Vagina (tissue), 2 donors: Measurements from ENCODE around the gene ZMIZ1.

Experiments
- POLR2A ChIP-seq, 2 donors: fragments of 450-650 bp; IDR thresholded peaks; one replicate each; pipeline ENCODE4 v1.6.1; 2017; ENCODE audit warnings: antibody characterized with exemption in 2 of 2, mild to moderate bottlenecking in 2 of 2, moderate library complexity in 2 of 2
- TF ChIP-seq, protein P1 (sequence below), 3 experiments: fragments of 450-650 bp in 2 of 3; fragments of 200-600 bp in 1 of 3; sonication (generic) in 1 of 3; IDR thresholded peaks; one replicate each; pipeline ENCODE4 v1.5.1; 2017 to 2019; ENCODE audit warnings: antibody characterized with exemption in 3 of 3, mild to moderate bottlenecking in 2 of 3, moderate library complexity in 2 of 3

DNA sequence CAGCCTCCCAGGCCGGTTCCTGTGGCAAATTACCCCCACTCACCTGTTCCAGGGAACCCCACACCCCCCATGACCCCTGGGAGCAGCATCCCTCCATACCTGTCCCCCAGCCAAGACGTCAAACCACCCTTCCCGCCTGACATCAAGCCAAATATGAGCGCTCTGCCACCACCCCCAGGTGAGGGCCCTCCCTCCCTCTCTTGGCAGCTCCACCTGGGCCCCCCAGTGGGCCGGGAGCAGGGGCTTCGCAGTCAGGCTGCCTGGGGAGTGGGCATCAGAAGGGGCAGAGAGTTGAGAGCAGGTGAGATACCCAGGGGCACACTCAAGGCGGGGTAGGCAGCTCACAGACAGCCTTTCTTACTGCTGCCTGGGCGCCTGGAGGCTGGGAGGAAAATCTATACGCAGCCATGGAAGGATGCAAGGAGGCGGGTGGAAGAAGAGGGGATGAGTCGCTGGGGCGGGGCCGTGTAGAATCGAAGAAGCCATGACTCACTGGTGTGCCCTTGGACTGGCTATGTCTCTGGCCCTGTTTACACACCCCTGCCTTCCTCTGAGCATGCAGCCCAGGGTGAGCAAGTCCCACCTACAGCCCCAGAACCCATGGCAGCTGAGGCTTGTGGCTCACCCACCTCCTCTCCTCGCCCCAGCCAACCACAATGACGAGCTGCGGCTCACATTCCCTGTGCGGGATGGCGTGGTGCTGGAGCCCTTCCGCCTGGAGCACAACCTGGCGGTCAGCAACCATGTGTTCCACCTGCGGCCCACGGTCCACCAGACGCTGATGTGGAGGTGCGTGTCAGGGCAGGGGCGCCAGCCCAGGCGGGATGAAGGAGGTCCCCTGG lies 229.9 kb downstream of the ZMIZ1 start:
- no peak for TF ChIP-seq POLR2A (IDR thresholded peaks at IDR 0.05)
- TF ChIP-seq, protein P1, sequence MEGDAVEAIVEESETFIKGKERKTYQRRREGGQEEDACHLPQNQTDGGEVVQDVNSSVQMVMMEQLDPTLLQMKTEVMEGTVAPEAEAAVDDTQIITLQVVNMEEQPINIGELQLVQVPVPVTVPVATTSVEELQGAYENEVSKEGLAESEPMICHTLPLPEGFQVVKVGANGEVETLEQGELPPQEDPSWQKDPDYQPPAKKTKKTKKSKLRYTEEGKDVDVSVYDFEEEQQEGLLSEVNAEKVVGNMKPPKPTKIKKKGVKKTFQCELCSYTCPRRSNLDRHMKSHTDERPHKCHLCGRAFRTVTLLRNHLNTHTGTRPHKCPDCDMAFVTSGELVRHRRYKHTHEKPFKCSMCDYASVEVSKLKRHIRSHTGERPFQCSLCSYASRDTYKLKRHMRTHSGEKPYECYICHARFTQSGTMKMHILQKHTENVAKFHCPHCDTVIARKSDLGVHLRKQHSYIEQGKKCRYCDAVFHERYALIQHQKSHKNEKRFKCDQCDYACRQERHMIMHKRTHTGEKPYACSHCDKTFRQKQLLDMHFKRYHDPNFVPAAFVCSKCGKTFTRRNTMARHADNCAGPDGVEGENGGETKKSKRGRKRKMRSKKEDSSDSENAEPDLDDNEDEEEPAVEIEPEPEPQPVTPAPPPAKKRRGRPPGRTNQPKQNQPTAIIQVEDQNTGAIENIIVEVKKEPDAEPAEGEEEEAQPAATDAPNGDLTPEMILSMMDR (IDR thresholded peaks at IDR 0.05): no peak
